ENCODE measurements around the gene CNTN5. TPM values are rescaled to one million over a fixed set of nuclear protein-coding genes. Genes with fewer than 3 reads are reported as not detected.

Gene CNTN5
- total RNA-seq, 1 experiment from 2014 or later, result not detected

DNA sequence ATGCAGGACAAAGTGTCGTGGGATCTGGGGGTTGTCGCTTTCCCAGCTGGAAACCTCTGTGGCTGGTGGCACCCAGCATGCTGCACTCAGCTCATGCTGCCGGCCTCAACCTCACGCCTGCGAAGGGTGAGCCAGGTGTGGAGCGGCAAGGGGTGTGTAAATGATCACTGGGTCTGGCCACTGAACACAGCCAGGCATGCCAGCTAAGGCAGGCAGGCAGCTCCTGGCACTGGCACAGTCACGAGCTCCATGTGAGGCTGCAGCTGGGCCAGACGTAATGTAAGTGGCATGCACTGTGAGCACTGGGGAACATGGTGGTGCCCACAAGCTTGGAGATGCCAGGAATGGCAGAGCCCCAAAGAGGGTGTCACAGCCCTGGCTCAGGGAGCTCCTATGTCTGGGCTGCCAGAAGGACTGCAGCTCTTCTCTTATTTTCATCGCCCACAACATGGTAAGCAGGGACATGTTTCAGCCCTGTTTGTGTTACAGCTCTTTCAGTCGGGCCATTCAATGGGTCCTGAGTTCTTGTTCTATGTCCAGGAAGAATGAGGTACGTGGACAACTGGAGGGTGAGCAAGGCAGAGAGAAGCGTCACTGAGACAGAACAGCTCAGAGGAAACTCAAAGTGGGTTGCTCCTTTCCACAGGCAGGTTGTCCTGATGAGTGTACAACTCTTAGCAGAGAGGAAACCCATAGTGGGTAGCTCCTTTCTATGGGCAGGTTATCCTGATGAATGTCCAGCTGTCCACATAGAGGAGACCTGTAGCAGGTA lies 403.8 kb downstream of the CNTN5 start:
- peaks cover 6% of the 10 kb centered on the region; the same call in 1 of the 2 replicates for H3K4me1 ChIP-seq (ENCODE audit: insufficient read depth, low read length)
- H2AK5ac ChIP-seq (ENCODE audit: insufficient read length, low read length), result peak overlapping the region; percentile 42
- peak overlapping the region; percentile 38 for H2BK12ac ChIP-seq (ENCODE audit: insufficient read length, low read depth, low read length)
- H2AFZ ChIP-seq (ENCODE audit: low read length), result no peak overlapping the region
- H3K27me3 ChIP-seq (ENCODE audit: insufficient read depth, low read length), result peaks cover 9% of the 10 kb centered on the region; the same call in 1 of the 2 replicates
- H3T11ph ChIP-seq (ENCODE audit: low read length), result no peak overlapping the region
- Mint-ChIP-seq H3K9me3 (no peaks in the 10 kb centered on the region), H3K36me3 (ENCODE audit: insufficient read depth in 1 of 3, low read depth in 3 of 3) (no peaks in the 10 kb centered on the region), H3K4me1 (peaks cover 68 to 70% of the 10 kb centered on the region in 2 experiments), H3K4me3 (no peak overlapping the region; a peak in 2 of 5 replicates), H3K27ac (peak overlapping the region in 1 of 3 experiments; percentile 32; a peak in 2 of 7 replicates), H3K27me3 (ENCODE audit: low read depth) (peaks cover 16% of the 10 kb centered on the region)
- H3K14ac ChIP-seq (ENCODE audit: insufficient read depth, low read length), result peak overlapping the region; percentile 70
- no peak overlapping the region for H3K18ac ChIP-seq (ENCODE audit: insufficient read length, low read depth, low read length)
- H4K20me1 ChIP-seq (ENCODE audit: control insufficient read depth, insufficient read depth, insufficient read length), result no peaks in the 10 kb centered on the region
- no peak overlapping the region for H3K4ac ChIP-seq (ENCODE audit: low read depth, low read length)
- H2BK20ac ChIP-seq (ENCODE audit: low read depth, low read length, poor library complexity, severe bottlenecking), result no peak overlapping the region
- no peak overlapping the region for H2BK120ac ChIP-seq (ENCODE audit: low read depth, low read length, poor library complexity, severe bottlenecking)
- H2BK15ac ChIP-seq (ENCODE audit: low read depth, low read length), result no peak overlapping the region
- DNase-seq, result peak; percentile 42
- no peak overlapping the region for H3K4me2 ChIP-seq (ENCODE audit: insufficient read depth, insufficient read length, low read length)
- no peak overlapping the region for H4K8ac ChIP-seq (replicated peaks; ENCODE audit: insufficient read length, low read depth, low read length)
- H3K27ac ChIP-seq (ENCODE audit: insufficient read length, low read depth, low read length), result no peak overlapping the region
- no peaks in the 10 kb centered on the region for H3K79me1 ChIP-seq (ENCODE audit: insufficient read depth, low read depth, low read length, poor library complexity, severe bottlenecking)
- no peaks in the 10 kb centered on the region for H3K23me2 ChIP-seq (ENCODE audit: insufficient read length, low read depth, low read length, poor library complexity, severe bottlenecking)
- no peak overlapping the region for H4K91ac ChIP-seq (ENCODE audit: insufficient read length, low read depth, low read length)
- WGBS (ENCODE audit: extremely low coverage, insufficient read length, low lambda C conversion rate), result no CpG with 5 or more reads among the region's 12 CpGs
- no peaks in the 10 kb centered on the region for H3K9me3 ChIP-seq (ENCODE audit: control insufficient read depth, low read depth, low read length)
- no peak overlapping the region for H3K56ac ChIP-seq (ENCODE audit: insufficient read length, low read depth, low read length)
- no peaks in the 10 kb centered on the region for H3K79me2 ChIP-seq (ENCODE audit: insufficient read depth, low read length)
- H3K9ac ChIP-seq (ENCODE audit: extremely low read depth, insufficient read length, low read length), result no peak overlapping the region
- no peak overlapping the region for H2BK5ac ChIP-seq (ENCODE audit: insufficient read length, low read length)
- H4K5ac ChIP-seq (ENCODE audit: insufficient read length, low read depth, low read length), result no peak overlapping the region
- H3K23ac ChIP-seq (ENCODE audit: insufficient read length, low read depth, low read length), result no peak overlapping the region
- TF ChIP-seq, protein P1, sequence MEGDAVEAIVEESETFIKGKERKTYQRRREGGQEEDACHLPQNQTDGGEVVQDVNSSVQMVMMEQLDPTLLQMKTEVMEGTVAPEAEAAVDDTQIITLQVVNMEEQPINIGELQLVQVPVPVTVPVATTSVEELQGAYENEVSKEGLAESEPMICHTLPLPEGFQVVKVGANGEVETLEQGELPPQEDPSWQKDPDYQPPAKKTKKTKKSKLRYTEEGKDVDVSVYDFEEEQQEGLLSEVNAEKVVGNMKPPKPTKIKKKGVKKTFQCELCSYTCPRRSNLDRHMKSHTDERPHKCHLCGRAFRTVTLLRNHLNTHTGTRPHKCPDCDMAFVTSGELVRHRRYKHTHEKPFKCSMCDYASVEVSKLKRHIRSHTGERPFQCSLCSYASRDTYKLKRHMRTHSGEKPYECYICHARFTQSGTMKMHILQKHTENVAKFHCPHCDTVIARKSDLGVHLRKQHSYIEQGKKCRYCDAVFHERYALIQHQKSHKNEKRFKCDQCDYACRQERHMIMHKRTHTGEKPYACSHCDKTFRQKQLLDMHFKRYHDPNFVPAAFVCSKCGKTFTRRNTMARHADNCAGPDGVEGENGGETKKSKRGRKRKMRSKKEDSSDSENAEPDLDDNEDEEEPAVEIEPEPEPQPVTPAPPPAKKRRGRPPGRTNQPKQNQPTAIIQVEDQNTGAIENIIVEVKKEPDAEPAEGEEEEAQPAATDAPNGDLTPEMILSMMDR (conservative IDR thresholded peaks at IDR 0.05), result no peak
